ENCODE measurements around the gene CNTNAP2. TPM values are rescaled to one million over a fixed set of nuclear protein-coding genes. Genes with fewer than 3 reads are reported as not detected.

CNTNAP2 gene
- total and polyA plus RNA-seq, 9 of the 15 experiments (the other 6 are each of a cell fraction or from before 2014, with no cell fraction given), result 0.04 to 0.62 (median 0.09) TPM; not detected in 4

GRCh38 chr7:146223851-146224250 is 107.2 kb downstream of the CNTNAP2 start (continued):
- no peak for TF ChIP-seq HMG20A (CRISPR knock-in tag; conservative IDR thresholded peaks at IDR 0.05)
- no peak for TF ChIP-seq ZC3H11A (IDR thresholded peaks at IDR 0.05; ENCODE audit: low read depth, low read length)

- no peak for FAIRE-seq
- H3K4me1 ChIP-seq (replicated peaks in 1 of 2; ENCODE audit: control insufficient read depth in 2 of 2, insufficient read depth in 2 of 2, low read length in 2 of 2), result no peaks in the 10 kb centered on the region
- no peaks in the 10 kb centered on the region; the same call in 1 of the 2 replicates for H3K9me3 ChIP-seq (replicated peaks; ENCODE audit: control insufficient read depth, insufficient read depth, low read depth, low read length)
- no peak overlapping the region for H3K27ac ChIP-seq (ENCODE audit: extremely low read depth, low read depth, low read length)
- intact Hi-C loops (cut with micrococcal nuclease) (no loop called here), in situ Hi-C loops (cut with MboI) (no loop called here)
- no peaks in the 10 kb centered on the region for H4K20me1 ChIP-seq (replicated peaks; ENCODE audit: control insufficient read depth, insufficient read depth, low read length)
- H3K79me2 ChIP-seq (ENCODE audit: control insufficient read depth, insufficient read depth, low read length), result no peaks in the 10 kb centered on the region
- DNase-seq (ENCODE audit: extremely low read depth in 1 of 4, low spot score in 3 of 4), result no peak
- no peak for ATAC-seq
- H3K4me3 ChIP-seq, result no peak overlapping the region
- TF ChIP-seq PKNOX1 (IDR thresholded peaks at IDR 0.05) (no peak), MIER1 (IDR thresholded peaks at IDR 0.05; ENCODE audit: low read depth) (no peak), EHMT2 (IDR thresholded peaks at IDR 0.05) (no peak), CEBPG (CRISPR knock-in tag; IDR thresholded peaks at IDR 0.05) (no peak), CEBPG (tag; conservative IDR thresholded peaks at IDR 0.05 in 1 of 2, IDR thresholded peaks at IDR 0.05 in 1 of 2) (peak in 1 of 2 experiments; percentile 59; a peak in 2 of 4 replicates), NCOA2 (IDR thresholded peaks at IDR 0.05; ENCODE audit: partially characterized antibody in 2 of 2) (no peak)
- no peak overlapping the region for H3K9ac ChIP-seq (ENCODE audit: insufficient read depth in 1 of 2, low read depth in 2 of 2, low read length in 2 of 2)
- WGBS (ENCODE audit: insufficient coverage, low coverage, missing lambda C conversion rate), result 0% methylated on average over 2 of the region's 2 CpGs
- no peak overlapping the region for H3K4me2 ChIP-seq (ENCODE audit: insufficient read depth, low read length)
- no peak overlapping the region for H2AFZ ChIP-seq (ENCODE audit: low read depth, low read length)
- no peaks in the 10 kb centered on the region for H3K9me1 ChIP-seq (ENCODE audit: control insufficient read depth, insufficient read depth, low read length)
- ChIA-PET CTCF (ENCODE audit: low intra/inter-chr PET ratio) (no interaction called here), POLR2A (no interaction called here)
- H3K36me3 ChIP-seq (ENCODE audit: control insufficient read depth, insufficient read depth, low read length), result no peaks in the 10 kb centered on the region
- BruUV-seq (replicated peaks), result no TSS peak
- H3K27me3 ChIP-seq (ENCODE audit: control insufficient read depth in 2 of 2, insufficient read depth in 2 of 2, low read length in 2 of 2), result no peaks in the 10 kb centered on the region
Measured at GRCh38 chr7:146232604-146233003, 116.0 kb downstream of the CNTNAP2 start.
